ENCODE data around the gene GABRG3.

The GABRG3 gene

GRCh38 chr15:27037501-27037900 is 66.5 kb downstream of the GABRG3 start:
- no peak for ATAC-seq
- no peak for TF ChIP-seq TOX (CRISPR knock-in tag; IDR thresholded peaks at IDR 0.05; ENCODE audit: borderline replicate concordance)
- TF ChIP-seq GLIS3 (CRISPR knock-in tag; IDR thresholded peaks at IDR 0.05) = no peak
- TF ChIP-seq ZNF565 (CRISPR knock-in tag; conservative IDR thresholded peaks at IDR 0.05; ENCODE audit: low read depth) = no peak
- no peak for TF ChIP-seq PPARA (CRISPR knock-in tag; IDR thresholded peaks at IDR 0.05; ENCODE audit: borderline replicate concordance)
- no peak for TF ChIP-seq SNAI2 (CRISPR knock-in tag; IDR thresholded peaks at IDR 0.05)
- no peak for TF ChIP-seq POU6F1 (CRISPR knock-in tag; IDR thresholded peaks at IDR 0.05; ENCODE audit: borderline replicate concordance, low read depth)
- no peak for TF ChIP-seq OSR1 (CRISPR knock-in tag; IDR thresholded peaks at IDR 0.05)
- no peak for TF ChIP-seq ZNF8 (CRISPR knock-in tag; IDR thresholded peaks at IDR 0.05)
- no peak for TF ChIP-seq ZFP30 (CRISPR knock-in tag; IDR thresholded peaks at IDR 0.05)
- no peak for TF ChIP-seq ISL1 (CRISPR knock-in tag; IDR thresholded peaks at IDR 0.05)
- TF ChIP-seq CREB5 (CRISPR knock-in tag; IDR thresholded peaks at IDR 0.05; ENCODE audit: low read depth) = no peak
- TF ChIP-seq, protein P1, sequence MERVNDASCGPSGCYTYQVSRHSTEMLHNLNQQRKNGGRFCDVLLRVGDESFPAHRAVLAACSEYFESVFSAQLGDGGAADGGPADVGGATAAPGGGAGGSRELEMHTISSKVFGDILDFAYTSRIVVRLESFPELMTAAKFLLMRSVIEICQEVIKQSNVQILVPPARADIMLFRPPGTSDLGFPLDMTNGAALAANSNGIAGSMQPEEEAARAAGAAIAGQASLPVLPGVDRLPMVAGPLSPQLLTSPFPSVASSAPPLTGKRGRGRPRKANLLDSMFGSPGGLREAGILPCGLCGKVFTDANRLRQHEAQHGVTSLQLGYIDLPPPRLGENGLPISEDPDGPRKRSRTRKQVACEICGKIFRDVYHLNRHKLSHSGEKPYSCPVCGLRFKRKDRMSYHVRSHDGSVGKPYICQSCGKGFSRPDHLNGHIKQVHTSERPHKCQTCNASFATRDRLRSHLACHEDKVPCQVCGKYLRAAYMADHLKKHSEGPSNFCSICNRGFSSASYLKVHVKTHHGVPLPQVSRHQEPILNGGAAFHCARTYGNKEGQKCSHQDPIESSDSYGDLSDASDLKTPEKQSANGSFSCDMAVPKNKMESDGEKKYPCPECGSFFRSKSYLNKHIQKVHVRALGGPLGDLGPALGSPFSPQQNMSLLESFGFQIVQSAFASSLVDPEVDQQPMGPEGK (CRISPR knock-in tag; IDR thresholded peaks at IDR 0.05; ENCODE audit: borderline replicate concordance) = no peak
- TF ChIP-seq BACH2 (CRISPR knock-in tag; IDR thresholded peaks at IDR 0.05; ENCODE audit: borderline replicate concordance) = no peak
- TF ChIP-seq TSHZ2 (CRISPR knock-in tag; IDR thresholded peaks at IDR 0.05) = no peak
- TF ChIP-seq TCF4 (CRISPR knock-in tag; IDR thresholded peaks at IDR 0.05; ENCODE audit: borderline replicate concordance) = no peak
- TF ChIP-seq RARB (CRISPR knock-in tag; IDR thresholded peaks at IDR 0.05) = no peak
- TF ChIP-seq ZNF70 (CRISPR knock-in tag; IDR thresholded peaks at IDR 0.05) = no peak
- TF ChIP-seq ESRRG (CRISPR knock-in tag; IDR thresholded peaks at IDR 0.05) = no peak
- TF ChIP-seq ARNTL (CRISPR knock-in tag; IDR thresholded peaks at IDR 0.05; ENCODE audit: borderline replicate concordance, low read depth) = no peak
- no peak for TF ChIP-seq ZC3H10 (CRISPR knock-in tag; IDR thresholded peaks at IDR 0.05)

DNA sequence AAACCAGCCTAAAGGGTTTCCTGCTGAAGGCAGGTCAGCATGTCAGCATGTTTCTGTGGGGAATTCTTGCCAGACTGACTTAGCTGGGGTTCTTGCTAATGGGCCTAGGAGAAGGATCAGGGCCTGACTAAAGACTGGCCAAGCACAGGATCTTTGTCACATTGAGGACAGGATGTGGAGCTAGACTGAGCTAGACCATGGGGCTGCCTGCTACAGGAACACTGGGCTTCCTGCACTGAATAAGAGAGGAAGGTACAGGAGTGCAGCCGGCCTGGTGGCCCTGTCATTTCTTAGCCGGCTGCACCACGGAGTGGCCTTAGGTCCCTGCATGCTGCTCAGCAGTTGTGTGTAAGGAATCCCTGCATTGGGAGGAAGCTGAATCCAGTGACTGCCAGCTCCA is 68.2 kb downstream of the GABRG3 start:
- no peak for ATAC-seq

GRCh38 chr15:27042230-27042629 is 71.2 kb downstream of the GABRG3 start:
- no peak for ATAC-seq
- TF ChIP-seq ZFP3 (CRISPR knock-in tag; IDR thresholded peaks at IDR 0.05) (no peak), GLIS3 (CRISPR knock-in tag; IDR thresholded peaks at IDR 0.05) (no peak), ZFP30 (CRISPR knock-in tag; IDR thresholded peaks at IDR 0.05) (no peak), POU6F1 (CRISPR knock-in tag; IDR thresholded peaks at IDR 0.05; ENCODE audit: borderline replicate concordance, low read depth) (no peak), ISL1 (CRISPR knock-in tag; IDR thresholded peaks at IDR 0.05) (no peak), ZNF8 (CRISPR knock-in tag; IDR thresholded peaks at IDR 0.05) (no peak), TSHZ2 (CRISPR knock-in tag; IDR thresholded peaks at IDR 0.05) (no peak), RARB (CRISPR knock-in tag; IDR thresholded peaks at IDR 0.05) (no peak), CSDC2 (CRISPR knock-in tag; IDR thresholded peaks at IDR 0.05) (no peak), CREB5 (CRISPR knock-in tag; IDR thresholded peaks at IDR 0.05; ENCODE audit: low read depth) (no peak), ESRRG (CRISPR knock-in tag; IDR thresholded peaks at IDR 0.05) (no peak)
- TF ChIP-seq, protein P2, sequence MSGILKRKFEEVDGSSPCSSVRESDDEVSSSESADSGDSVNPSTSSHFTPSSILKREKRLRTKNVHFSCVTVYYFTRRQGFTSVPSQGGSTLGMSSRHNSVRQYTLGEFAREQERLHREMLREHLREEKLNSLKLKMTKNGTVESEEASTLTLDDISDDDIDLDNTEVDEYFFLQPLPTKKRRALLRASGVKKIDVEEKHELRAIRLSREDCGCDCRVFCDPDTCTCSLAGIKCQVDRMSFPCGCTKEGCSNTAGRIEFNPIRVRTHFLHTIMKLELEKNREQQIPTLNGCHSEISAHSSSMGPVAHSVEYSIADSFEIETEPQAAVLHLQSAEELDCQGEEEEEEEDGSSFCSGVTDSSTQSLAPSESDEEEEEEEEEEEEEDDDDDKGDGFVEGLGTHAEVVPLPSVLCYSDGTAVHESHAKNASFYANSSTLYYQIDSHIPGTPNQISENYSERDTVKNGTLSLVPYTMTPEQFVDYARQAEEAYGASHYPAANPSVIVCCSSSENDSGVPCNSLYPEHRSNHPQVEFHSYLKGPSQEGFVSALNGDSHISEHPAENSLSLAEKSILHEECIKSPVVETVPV (CRISPR knock-in tag; IDR thresholded peaks at IDR 0.05) = no peak

More for the DNA sequence above, 68.2 kb downstream of the GABRG3 start:
- TF ChIP-seq ZNF565 (CRISPR knock-in tag; conservative IDR thresholded peaks at IDR 0.05; ENCODE audit: low read depth) (no peak), RARB (CRISPR knock-in tag; IDR thresholded peaks at IDR 0.05) (no peak), ZNF8 (CRISPR knock-in tag; IDR thresholded peaks at IDR 0.05) (no peak), ZFP3 (CRISPR knock-in tag; IDR thresholded peaks at IDR 0.05) (no peak)

Measured in SK-N-SH treated with all-trans-retinoic acid at 6 μM for 48 hours (cell line).